CD4-positive, alpha-beta T cell treated with Interleukin-4 for 4 hours (primary cell): ENCODE data around the gene FLT1.

Experiments
- DNase-seq: peaks from one replicate; pipeline ENCODE4 v3.0.0-alpha.2; 2020

The FLT1 gene, protein sequence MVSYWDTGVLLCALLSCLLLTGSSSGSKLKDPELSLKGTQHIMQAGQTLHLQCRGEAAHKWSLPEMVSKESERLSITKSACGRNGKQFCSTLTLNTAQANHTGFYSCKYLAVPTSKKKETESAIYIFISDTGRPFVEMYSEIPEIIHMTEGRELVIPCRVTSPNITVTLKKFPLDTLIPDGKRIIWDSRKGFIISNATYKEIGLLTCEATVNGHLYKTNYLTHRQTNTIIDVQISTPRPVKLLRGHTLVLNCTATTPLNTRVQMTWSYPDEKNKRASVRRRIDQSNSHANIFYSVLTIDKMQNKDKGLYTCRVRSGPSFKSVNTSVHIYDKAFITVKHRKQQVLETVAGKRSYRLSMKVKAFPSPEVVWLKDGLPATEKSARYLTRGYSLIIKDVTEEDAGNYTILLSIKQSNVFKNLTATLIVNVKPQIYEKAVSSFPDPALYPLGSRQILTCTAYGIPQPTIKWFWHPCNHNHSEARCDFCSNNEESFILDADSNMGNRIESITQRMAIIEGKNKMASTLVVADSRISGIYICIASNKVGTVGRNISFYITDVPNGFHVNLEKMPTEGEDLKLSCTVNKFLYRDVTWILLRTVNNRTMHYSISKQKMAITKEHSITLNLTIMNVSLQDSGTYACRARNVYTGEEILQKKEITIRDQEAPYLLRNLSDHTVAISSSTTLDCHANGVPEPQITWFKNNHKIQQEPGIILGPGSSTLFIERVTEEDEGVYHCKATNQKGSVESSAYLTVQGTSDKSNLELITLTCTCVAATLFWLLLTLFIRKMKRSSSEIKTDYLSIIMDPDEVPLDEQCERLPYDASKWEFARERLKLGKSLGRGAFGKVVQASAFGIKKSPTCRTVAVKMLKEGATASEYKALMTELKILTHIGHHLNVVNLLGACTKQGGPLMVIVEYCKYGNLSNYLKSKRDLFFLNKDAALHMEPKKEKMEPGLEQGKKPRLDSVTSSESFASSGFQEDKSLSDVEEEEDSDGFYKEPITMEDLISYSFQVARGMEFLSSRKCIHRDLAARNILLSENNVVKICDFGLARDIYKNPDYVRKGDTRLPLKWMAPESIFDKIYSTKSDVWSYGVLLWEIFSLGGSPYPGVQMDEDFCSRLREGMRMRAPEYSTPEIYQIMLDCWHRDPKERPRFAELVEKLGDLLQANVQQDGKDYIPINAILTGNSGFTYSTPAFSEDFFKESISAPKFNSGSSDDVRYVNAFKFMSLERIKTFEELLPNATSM (N-terminal part only)

DNA sequence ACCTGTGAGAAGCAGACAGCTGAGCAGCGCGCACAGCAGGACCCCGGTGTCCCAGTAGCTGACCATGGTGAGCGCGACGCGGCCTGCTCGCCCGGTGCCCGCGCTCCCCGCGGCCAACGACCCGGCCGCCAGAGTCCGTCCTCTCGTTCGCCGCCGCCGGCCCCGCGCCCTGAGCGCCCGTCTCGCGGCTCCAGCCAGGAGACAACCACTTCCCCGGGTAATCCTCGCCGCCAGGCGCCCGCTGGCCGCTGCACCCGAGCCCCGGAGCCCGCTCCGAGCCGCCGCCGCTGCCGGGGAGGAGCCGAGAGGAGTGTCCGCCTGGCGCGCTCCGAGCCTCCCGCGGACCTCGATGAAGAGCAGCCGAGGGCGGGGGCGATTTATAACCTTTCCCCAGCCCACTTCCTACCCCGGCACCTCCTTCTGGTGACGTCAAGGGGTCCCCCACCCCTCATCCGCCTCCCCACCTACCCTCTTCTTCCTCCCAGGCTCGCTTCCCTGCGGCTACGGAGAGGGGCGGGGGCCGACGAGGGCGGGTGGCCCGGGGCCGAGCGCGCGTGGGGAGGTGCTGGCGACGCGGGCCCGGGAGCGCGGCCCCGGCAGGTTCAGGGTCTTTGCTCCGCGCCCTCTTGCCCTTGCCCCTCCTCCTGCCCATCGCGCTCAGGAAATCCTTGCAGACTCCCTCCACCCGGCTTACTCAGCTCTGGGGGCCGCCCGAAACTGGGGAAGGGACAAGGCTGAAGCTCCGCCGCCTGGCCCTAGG, at the start of gene FLT1:
FLT1 (minus strand) TSS at position 351 of the 760 bp plus-strand sequence; CDS start at position 66, 285 bp downstream.
- no peak for DNase-seq

GRCh38 chr13:28544026-28544425, 49.1 kb upstream of the FLT1 start:
- DNase-seq: no peak

GRCh38 chr13:28542804-28543203, 47.9 kb upstream of the FLT1 start:
- no peak for DNase-seq

- no peak for DNase-seq
Measured at GRCh38 chr13:28541966-28542365, 47.0 kb upstream of the FLT1 start.

- no peak for DNase-seq
Measured at GRCh38 chr13:28540612-28541011, 45.7 kb upstream of the FLT1 start.

DNA sequence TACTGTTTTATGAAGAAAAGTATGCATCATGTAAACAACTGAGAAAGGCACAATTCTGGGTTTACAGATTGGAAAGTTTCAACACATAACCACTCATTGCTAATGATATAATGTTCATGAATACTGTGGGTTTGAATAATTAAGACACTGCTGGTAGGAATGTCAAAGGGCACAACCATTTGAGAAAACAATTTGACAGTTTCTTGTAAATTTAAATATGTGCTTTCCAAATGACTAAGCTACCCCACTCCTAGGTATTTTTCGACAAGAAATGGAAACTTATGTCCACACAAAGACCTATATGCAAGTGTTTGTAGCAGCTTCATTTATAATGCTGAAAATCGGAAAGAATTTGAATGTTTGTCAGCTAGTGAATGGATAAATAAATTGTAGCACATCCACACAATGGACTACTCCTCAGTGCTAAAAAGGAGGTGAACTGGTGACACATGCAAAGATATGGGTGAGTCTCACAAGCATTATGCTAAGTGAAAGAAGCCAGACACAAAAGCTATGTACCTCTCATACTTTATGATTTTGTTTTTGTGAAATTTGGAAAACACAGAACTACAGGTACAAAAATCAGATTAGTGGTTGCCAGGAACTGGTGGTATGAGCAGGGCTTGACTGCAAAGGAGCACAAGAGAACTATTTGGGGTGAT, 44.8 kb upstream of the FLT1 start:
- DNase-seq: no peak

- DNase-seq: no peak
Measured at GRCh38 chr13:28538932-28539331, 44.0 kb upstream of the FLT1 start.

DNA sequence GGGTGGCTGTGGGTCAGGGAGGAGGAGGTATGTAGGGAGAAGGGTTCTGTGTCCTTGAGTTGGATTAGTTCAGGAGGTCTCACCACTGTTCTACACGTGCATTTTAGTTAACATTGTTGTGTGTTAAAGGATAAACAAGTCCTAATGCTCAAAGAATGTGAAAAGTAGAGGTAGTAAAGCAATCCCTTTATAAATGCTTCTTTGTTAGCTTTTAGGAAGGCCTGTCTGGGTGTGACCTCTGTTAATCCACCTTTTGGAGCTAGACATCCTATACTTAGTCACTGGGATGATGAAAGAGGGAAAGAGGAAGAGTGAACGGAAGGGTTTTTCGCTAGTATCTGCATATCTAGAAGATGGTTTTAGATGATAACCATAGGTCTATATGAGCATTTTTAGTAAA, 42.2 kb upstream of the FLT1 start:
- no peak for DNase-seq

- no peak for DNase-seq
Measured at GRCh38 chr13:28536371-28536770, 41.4 kb upstream of the FLT1 start.

GRCh38 chr13:28535734-28536133, 40.8 kb upstream of the FLT1 start:
- no peak for DNase-seq

- no peak for DNase-seq
Measured at GRCh38 chr13:28534801-28535200, 39.9 kb upstream of the FLT1 start.

GRCh38 chr13:28534210-28534609, 39.3 kb upstream of the FLT1 start:
- DNase-seq: no peak

DNA sequence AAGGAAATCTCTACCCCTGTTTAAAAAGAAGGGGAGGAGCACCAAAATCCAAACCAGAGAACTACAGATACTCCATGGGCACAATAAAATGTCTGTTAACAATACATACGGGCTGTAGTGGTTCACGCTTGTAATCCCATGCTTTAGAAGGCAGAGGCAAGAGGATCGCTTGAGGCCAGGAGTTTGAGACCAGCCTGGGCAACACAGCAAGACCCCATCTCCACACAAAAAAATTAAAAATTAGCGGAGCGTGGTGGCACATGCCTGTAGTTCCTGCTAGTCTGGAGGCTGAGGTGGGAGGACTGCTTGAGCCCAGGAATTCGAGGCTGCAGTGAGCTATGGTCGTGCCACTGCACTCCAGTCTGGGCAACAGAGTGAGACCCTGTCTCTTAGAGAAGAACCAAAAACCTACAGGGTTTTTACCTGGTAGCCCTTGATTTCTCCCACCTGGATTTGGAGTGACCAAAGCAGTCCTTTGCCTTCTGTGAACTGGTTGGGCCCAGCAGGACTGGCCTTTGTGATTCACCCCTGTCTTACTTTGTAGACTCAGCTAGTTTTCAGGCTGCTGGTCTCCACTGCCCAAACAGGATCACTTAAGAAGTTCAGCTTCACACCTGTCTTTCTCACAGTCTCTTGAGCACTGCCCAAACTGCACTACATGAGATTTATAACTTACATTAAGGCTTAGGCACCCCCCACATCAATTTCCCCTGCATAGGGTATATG, 38.7 kb upstream of the FLT1 start:
- DNase-seq: no peak

DNA sequence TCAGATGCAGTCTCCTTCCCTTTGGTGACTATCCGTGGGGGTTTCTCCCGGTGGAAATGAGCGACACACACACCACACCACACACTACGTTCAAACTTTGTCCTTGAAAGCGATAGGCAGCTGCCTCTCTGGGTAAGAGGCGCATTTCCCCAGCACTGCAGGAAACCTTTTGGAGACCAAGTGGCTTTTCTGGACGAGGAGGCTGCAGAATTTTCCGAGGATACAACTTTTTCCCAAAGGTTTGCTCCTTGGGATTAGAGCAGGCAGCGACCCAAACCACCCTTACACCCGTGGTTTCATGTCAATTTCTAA, 38.2 kb upstream of the FLT1 start:
- DNase-seq: no peak

DNA sequence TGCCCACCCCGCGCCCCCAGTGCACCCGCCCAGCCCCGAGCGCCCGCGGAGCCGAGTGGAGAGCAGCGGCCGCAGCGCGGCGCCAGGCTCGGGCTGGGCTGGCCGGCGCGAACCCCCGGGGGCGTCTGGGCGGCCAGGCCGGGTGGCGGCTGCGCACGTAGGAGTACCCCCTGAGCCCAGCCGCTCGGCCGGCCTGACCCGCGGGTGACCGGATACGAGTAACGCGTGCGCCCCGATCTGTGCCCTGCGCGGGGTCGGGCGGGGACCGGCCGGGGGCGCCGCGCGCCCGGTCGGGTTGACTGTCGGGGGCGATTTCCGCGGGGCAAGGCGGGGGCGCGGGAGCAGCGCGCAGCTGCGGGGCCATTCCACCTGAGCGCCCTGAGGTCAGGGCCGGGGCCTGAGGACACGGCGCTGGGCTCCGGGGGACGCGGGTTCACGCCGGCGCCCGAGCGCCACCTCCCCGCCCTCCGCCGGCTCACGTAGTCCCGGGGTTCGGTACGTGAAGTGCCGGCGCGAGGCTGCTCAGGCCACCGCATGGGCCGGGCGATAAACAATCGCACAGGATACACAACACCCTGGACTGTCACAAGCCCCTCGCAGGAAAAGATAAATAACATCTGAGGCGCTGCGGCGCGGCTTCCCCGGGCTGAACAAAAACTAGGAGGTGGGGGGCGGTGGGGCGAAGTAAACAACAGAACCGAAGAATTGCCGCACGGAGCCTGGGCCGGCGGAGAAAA, 37.6 kb upstream of the FLT1 start:
- DNase-seq: no peak

DNA sequence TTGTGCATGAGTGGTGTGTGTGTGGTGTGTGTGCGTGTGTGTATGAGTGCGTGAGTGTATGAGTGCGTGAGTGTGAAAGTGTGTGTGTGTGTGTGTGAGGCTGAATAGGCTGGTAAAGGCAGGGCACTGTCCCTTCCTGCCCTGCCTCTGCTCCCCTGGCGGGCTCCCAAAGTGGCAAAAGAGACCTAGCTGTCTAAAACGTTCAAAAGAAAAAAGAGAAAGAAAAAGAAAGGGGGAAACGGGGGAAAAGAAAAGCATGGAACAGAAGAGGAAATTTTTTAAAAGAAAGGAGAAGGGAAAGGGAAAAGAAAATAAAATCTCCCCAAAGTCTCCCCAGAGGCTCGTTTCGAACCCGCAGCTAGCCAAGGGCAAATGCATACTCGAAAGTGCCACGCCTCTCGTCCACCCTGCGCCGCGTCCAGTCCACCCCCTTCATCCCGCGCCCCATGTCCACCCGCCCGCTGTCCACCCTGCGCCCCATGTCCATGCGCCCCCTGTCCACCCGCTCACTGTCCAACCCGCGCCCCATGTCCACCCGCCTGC, 37.0 kb upstream of the FLT1 start:
- no peak for DNase-seq

- DNase-seq: no peak
Measured at GRCh38 chr13:28531077-28531844, 36.3 kb upstream of the FLT1 start.

DNA sequence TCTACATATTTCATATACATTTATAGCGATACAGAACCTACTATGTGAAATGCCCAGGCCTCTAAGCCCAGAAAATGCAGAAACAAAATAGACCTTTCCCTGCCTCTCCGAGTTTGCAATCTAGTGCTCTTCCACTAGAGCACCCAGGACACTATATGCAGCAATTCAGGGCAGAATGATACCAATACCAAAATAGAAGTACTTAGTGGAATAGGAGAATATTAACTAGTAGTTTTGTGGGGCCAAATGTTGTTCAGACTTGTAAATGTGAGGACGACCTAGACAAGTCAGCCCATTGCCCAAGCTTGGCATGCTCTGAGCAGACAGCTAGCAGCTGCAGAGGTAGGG, 35.8 kb upstream of the FLT1 start:
- no peak for DNase-seq

- DNase-seq: no peak
Measured at GRCh38 chr13:28529836-28530235, 34.9 kb upstream of the FLT1 start.

DNA sequence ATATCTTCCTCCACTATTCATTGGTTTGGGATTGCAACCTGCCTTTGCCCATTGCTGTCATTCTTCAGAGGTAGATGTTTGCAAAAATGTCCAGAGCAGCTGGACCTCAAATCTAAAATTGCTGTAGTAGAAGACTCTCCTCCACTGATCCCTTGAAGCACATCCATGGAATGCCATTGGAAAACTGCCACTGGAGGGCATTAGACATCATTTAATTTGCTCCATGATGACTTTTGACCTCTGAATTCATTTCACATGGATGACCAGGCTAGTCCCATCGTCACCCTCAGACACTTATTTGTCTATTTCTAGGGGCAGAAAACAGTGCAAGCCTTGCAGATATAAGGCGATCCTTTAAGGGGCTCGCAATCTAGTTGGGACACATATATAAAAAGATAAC, 33.9 kb upstream of the FLT1 start:
- no peak for DNase-seq
